GM08714 (cell line): Measurements from ENCODE around the gene MOSPD3.

Experiments used
- H3K4me3 ChIP-seq: fragments of 200-500 bp; sonication (Bioruptor generic); 2 replicates; pipeline ENCODE4 v1.5.1; 2014; ENCODE audit warnings: mild to moderate bottlenecking, low read length, inconsistent platforms
- ZNF274 ChIP-seq: IDR thresholded peaks from 2 replicates; pipeline ENCODE4 v1.6.1; 2012; ENCODE audit warnings: mild to moderate bottlenecking, low read depth, low read length

The MOSPD3 gene

DNA sequence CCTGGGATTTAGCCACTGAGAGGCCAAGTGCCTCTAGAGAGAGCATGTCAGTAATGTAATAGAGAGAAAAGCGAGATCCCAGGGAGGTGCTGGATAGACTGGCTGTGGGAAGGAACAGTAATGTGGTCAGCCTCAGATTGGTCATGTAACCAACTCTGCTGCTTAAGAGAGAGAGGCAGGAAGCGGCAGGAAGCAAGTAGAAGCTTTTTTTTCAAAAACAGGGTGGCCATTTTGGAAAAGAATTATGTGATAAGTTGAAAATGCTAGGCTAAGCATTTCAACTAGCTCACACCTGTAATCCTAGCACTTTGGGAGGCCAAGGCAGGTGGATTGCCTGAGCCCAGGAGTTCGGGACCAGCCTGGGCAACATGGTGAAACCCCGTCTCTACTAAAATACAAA lies 13.9 kb upstream of the MOSPD3 start:
- no peak for TF ChIP-seq ZNF274
- H3K4me3 ChIP-seq = no peak overlapping the region

DNA sequence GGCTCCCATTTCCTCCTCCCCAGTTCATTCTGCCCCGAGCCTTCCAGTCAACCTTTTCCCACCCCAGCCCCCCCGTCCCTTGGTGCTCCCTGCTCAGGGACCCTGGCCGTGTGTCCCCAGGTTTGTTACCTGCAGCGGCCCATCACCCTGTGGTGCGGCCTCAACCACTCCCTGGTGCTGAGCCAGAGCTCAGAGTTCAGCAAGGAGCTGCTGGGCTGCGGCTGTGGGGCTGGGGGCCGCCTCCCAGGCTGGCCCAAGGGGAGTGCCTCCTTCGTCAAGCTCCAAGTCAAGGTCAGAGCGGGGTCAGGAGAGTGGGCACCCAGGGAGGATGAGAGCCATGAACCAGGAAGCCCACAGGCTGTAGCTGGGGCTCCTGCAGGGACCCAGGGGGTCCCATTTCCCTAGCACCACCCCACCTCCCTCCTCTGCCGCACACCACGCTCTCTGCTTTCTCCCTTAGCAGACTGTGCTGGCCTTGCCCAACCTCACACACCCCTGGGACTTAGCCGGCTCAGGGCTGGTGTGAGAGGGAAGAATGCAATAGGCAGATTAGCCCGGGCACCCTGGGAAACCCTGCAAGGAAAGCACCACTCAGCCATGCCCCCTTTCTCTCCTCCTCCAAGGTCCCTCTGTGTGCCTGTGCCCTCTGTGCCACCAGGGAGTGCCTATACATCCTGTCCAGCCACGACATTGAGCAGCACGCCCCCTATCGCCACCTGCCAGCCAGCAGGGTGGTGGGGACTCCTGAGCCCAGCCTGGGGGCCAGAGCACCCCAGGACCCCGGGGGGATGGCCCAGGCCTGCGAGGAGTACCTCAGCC lies 12.2 kb upstream of the MOSPD3 start:
- no peak for TF ChIP-seq ZNF274
- no peak overlapping the region for H3K4me3 ChIP-seq

GRCh38 chr7:100600730-100601038 lies 11.7 kb upstream of the MOSPD3 start:
- no peak overlapping the region for H3K4me3 ChIP-seq
- TF ChIP-seq ZNF274 = no peak

DNA sequence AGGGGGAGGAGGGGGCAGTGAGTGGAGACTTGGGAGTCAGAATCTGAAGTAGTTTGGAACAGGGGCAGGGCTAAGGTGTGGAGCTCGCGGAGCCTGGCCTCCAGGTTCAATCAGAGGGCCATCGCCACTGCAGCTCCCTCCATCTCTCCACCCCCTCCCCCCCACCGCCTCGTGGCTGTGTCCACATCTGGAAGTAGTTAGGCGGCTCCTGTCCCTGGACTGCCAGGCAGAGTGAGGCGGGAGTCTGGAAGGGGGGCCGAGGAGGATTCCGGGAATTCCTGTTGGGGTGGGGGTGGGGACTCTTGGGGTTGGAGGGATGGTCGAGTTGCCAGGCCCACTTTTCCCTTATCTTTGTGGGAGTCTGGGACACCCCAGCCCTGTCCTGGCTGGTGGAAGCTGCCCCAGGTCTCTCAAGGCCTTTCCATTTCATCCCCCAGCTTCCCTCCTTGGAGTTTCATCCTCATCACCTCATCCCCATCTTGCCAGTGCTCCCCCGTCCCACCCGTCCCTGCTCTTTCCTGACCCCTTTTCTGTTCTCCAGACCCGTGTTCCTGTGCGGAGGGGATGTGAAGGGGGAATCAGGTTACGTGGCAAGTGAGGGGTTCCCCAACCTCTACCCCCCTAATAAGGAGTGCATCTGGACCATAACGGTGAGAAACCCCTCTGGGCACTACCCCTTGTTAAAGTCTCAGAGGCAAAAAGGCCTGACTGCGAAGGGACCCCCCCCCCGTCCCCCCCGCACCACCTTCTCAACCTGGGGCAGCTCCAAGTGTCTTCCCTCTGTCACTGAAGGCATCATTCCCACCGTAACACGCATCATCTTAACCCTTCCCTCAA lies 9.2 kb upstream of the MOSPD3 start:
- no peak overlapping the region for H3K4me3 ChIP-seq
- TF ChIP-seq ZNF274 = no peak

DNA sequence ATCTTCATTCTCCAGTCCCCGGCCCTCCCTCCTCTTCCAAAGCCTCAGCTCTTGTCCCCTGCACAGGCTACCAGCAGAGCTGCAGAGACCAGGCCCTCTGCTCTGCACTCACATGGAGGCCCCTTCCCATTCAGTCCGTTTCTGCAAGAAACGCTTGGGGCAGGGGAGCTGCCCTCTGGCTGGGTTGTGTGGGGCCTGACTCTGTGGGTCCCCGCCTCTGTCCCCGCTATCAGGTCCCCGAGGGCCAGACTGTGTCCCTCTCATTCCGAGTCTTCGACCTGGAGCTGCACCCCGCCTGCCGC lies 8.7 kb upstream of the MOSPD3 start:
- TF ChIP-seq ZNF274 = no peak
- H3K4me3 ChIP-seq = no peak overlapping the region; the same call in 1 of the 2 replicates

GRCh38 chr7:100604028-100604975 lies 8.0 kb upstream of the MOSPD3 start:
- peak overlapping the region; percentile 64; the same call in 1 of the 2 replicates for H3K4me3 ChIP-seq

DNA sequence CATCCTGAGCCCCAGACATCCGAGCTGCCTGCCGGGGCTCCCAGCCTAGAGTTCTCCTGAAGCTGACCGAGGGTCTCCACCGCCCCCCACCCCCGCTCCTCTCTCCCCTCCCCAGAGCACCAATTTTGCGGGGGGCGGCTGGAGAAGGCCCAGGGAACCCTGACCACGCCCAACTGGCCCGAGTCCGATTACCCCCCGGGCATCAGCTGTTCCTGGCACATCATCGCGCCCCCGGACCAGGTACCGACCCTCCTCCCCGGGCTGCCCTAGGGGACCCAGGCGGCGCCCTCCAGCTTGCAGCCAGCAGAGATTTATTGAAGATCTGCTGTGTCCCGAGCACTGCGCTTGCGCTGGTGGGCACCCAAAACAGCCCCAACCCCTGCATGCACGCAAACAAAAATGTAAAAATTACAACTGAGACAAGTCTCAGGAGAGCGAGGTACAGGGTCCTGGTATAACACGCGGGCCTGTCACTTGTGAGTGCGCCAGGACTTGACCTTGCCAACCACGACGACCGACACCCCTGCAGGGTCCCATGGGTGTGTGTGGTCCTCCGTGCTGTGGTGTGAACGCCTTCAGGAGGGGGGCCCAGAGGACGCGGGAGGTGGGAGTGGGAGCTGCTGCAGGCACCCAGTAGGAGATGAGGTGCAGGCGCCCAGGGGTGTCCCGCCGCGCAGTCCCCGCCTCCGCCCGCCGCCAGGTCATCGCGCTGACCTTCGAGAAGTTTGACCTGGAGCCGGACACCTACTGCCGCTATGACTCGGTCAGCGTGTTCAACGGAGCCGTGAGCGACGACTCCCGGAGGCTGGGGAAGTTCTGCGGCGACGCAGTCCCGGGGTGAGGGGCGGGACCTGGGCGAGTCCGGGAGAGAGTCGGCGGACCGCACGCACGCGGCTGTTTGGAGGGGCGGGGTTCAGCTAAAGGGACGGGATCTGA lies 7.1 kb upstream of the MOSPD3 start:
- peak overlapping the region; percentile 64; the same call in 1 of the 2 replicates for H3K4me3 ChIP-seq
- no peak for TF ChIP-seq ZNF274

More at GRCh38 chr7:100604028-100604975, 8.0 kb upstream of the MOSPD3 start:
- TF ChIP-seq ZNF274 = no peak

- no peak for TF ChIP-seq ZNF274
- no peak overlapping the region for H3K4me3 ChIP-seq
Observed at GRCh38 chr7:100606313-100606712, 6.0 kb upstream of the MOSPD3 start.

GRCh38 chr7:100607111-100607510 lies 5.2 kb upstream of the MOSPD3 start:
- no peak overlapping the region for H3K4me3 ChIP-seq
- no peak for TF ChIP-seq ZNF274

DNA sequence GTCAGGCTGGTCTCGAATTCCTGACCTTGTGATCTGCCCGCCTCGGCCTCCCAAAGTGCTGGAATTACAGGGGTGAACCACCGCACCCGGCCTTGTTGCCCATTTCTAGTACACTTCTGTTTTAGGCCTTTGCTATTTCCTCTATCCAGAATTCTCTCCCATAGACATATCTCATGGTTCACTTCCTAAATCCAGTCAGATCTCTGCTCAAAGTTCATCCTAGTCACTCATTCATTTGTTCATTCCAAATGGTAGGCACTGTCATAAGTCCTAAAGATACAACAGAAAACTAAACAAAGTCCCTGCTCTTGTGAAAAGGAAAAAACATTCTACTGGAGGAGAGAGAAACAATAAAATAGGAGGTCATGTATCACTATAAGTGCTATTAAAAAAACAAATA lies 2.4 kb upstream of the MOSPD3 start:
- TF ChIP-seq ZNF274 = no peak
- H3K4me3 ChIP-seq = no peak overlapping the region

- peak overlapping the region; percentile 59; the same call in 1 of the 2 replicates for H3K4me3 ChIP-seq
- no peak for TF ChIP-seq ZNF274
Observed at GRCh38 chr7:100612730-100613390, 520 bp downstream of the MOSPD3 start.

- no peak for TF ChIP-seq ZNF274
- no peak overlapping the region for H3K4me3 ChIP-seq
Observed at GRCh38 chr7:100613412-100614175, 1.3 kb downstream of the MOSPD3 start.
